Right atrium auricular region (tissue), 2 donors: ENCODE results near the gene EFNA5. TPM values are rescaled to one million over a fixed set of nuclear protein-coding genes. Genes with fewer than 3 reads are reported as not detected.

Experiments used
- DNase-seq: peaks from one replicate; pipeline ENCODE4 v3.0.0-alpha.2; 2019; ENCODE audit warnings: low spot score
- H3K27ac ChIP-seq, 2 donors: fragments of 200-600 bp; sonication (generic); 1 replicate in 1 of 2; 2 replicates in 1 of 2; pipeline ENCODE4 v1.5.1; 2016 to 2019
- H3K27me3 ChIP-seq, 2 donors: fragments of 200-600 bp; sonication (generic); one replicate each; pipeline versions ENCODE4 v1.5.1 to v1.6.0; 2017 to 2019
- H3K36me3 ChIP-seq: fragments of 200-600 bp; sonication (generic); one replicate; pipeline ENCODE4 v1.5.1; 2016
- H3K4me1 ChIP-seq, 2 donors: fragments of 200-600 bp; sonication (generic); one replicate each; pipeline versions ENCODE4 v1.5.1 to v1.6.0; 2017 to 2019
- H3K4me3 ChIP-seq, 2 donors: fragments of 200-600 bp; sonication (generic); 1 replicate in 1 of 2; 2 replicates in 1 of 2; pipeline ENCODE4 v1.5.1; 2017 to 2019; ENCODE audit warnings: mild to moderate bottlenecking in 1 of 2, moderate library complexity in 1 of 2
- H3K9me3 ChIP-seq, 2 donors: fragments of 200-600 bp; sonication (generic); one replicate each; pipeline ENCODE4 v1.5.1; 2019
- CTCF ChIP-seq, 2 donors: fragments of 200-600 bp; sonication (generic); IDR thresholded peaks; one replicate each; pipeline ENCODE4 v1.5.1; 2019; ENCODE audit warnings: antibody characterized with exemption in 2 of 2
- total RNA-seq, 2 donors: library from RNA; depleted of rRNA; stranded (reverse); fragments of >200 nt; gene quantifications; one replicate each; pipeline ENCODE4 v1.1.0, GENCODE V29; 2016

EFNA5 gene
- total RNA-seq, 2 donors from 2014 or later: 17.0 to 19.2 TPM

DNA sequence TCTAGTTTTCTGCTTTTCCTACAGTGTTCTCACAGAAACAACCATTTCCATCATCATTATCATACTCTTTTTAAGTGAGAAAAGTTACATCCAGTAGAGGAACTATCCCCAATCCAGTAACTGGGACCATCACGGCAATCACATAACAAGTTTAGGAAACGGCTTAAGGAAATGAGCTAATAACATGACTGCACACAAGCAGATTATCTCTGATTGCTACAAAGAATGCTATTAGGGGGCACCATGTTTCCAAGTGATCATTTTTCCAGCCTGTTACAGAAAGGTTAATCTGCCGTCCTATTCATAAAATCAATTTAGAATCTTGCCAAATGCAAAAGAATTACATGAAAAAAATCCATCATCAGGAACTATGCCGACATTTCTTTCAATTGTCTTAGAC is 94.6 kb downstream of the EFNA5 start:
- Histone ChIP-seq H3K4me3 (no peak overlapping the region), H3K9me3 (no peaks in the 10 kb centered on the region), H3K27me3 (no peaks in the 10 kb centered on the region), H3K36me3 (no peaks in the 10 kb centered on the region), H3K4me1 (peaks cover 0 to 37% of the 10 kb centered on the region in 2 donors), H3K27ac (no peak overlapping the region)
- TF ChIP-seq CTCF (IDR thresholded peaks at IDR 0.05): no peak
- DNase-seq: no peak

GRCh38 chr5:107574287-107574686 is 96.5 kb downstream of the EFNA5 start:
- no peak for TF ChIP-seq CTCF (IDR thresholded peaks at IDR 0.05)
- Histone ChIP-seq H3K4me3 (no peak overlapping the region), H3K27ac (no peak overlapping the region), H3K4me1 (peaks cover 0 to 42% of the 10 kb centered on the region in 2 donors), H3K27me3 (no peaks in the 10 kb centered on the region), H3K9me3 (no peaks in the 10 kb centered on the region), H3K36me3 (no peaks in the 10 kb centered on the region)
- no peak for DNase-seq

GRCh38 chr5:107572715-107573368 is 97.9 kb downstream of the EFNA5 start:
- TF ChIP-seq CTCF (IDR thresholded peaks at IDR 0.05): no peak
- Histone ChIP-seq H3K4me1 (peaks cover 0 to 31% of the 10 kb centered on the region in 2 donors), H3K9me3 (no peaks in the 10 kb centered on the region), H3K4me3 (no peak overlapping the region), H3K27ac (peak overlapping the region; percentile 61 to 91), H3K27me3 (no peaks in the 10 kb centered on the region), H3K36me3 (no peaks in the 10 kb centered on the region)
- DNase-seq: no peak

DNA sequence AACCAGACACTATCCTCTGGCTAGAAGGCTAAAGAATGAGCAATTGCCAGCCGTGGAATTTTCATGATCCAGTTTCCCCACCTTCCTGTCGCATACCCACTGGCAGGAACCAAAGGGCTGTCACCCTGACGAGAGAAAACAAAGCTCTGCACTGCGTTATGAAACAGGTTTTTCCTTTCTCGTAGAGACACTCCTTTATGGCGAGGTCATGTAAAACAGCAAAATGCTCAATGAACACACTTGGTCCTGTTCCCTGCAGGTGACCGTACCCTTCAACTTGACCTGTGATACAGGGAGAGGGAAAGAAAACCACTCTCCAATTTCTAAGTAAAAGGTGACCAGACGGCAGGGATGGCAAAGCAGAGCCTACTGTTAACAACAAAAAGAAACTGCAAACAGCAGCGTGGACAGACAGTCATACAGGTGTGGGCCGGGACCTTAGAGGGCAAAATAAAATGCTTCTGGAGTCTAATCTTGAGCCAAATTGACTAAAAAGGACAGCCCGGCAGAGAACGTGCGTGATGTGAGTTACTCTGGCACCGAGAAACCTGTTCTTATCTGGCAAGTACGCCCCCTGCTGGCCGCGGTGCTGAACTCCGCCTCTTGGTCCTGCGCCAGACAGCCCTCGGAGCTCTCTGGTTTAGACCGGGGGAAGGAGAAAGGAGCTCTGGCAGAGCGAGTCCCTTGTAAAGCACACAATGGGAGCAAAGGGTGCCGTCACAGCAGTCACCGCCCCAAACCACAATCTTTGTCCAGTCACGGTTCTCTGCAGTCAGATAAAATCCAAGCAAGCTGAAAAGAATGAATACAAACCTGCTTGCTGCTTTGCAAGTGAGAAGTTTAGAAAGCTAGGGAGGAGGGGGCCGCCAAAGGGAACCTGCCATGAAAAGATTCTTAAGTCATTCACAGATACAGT is 98.9 kb downstream of the EFNA5 start:
- Histone ChIP-seq H3K4me3 (peak overlapping the region; percentile 39 to 42), H3K4me1 (peaks cover 0 to 26% of the 10 kb centered on the region in 2 donors), H3K36me3 (no peaks in the 10 kb centered on the region), H3K27me3 (no peaks in the 10 kb centered on the region), H3K9me3 (no peaks in the 10 kb centered on the region), H3K27ac (peak overlapping the region; percentile 61 to 91)
- TF ChIP-seq CTCF (IDR thresholded peaks at IDR 0.05): peak; percentile 83 to 96
- DNase-seq: peak; percentile 98

GRCh38 chr5:107570805-107571531 is 99.8 kb downstream of the EFNA5 start:
- no peaks in the 10 kb centered on the region for H3K36me3 ChIP-seq
- peaks cover 0 to 34% of the 10 kb centered on the region in 2 donors for H3K4me1 ChIP-seq
- DNase-seq: no peak
- peak overlapping the region; percentile 61 to 91 for H3K27ac ChIP-seq
- no peak for TF ChIP-seq CTCF (IDR thresholded peaks at IDR 0.05)
- no peaks in the 10 kb centered on the region for H3K27me3 ChIP-seq
- H3K9me3 ChIP-seq: no peaks in the 10 kb centered on the region
- H3K4me3 ChIP-seq: peak overlapping the region in 1 of 2 donors; percentile 42
